Measurements from ENCODE around the gene KCNJ6.
"Not testable (repeated sequence)": the region's sequence is repeated elsewhere in the genome, so short reads cannot be mapped to it uniquely, and the experiment has no call there.

The KCNJ6 gene

GRCh38 chr21:37592496-37592895 is 323.8 kb downstream of the KCNJ6 start:
- DNase-seq, result no peak

- DNase-seq, result not testable (repeated sequence)
Measured at GRCh38 chr21:37591994-37592393, 324.3 kb downstream of the KCNJ6 start.

- DNase-seq, result not testable (repeated sequence)
Measured at GRCh38 chr21:37590836-37591235, 325.4 kb downstream of the KCNJ6 start.

GRCh38 chr21:37588644-37589043 is 327.6 kb downstream of the KCNJ6 start:
- not testable (repeated sequence) for DNase-seq

- no peak for DNase-seq
Measured at GRCh38 chr21:37587635-37588177, 328.6 kb downstream of the KCNJ6 start.

- DNase-seq, result no peak
Measured at GRCh38 chr21:37587203-37587602, 329.1 kb downstream of the KCNJ6 start.

- no peak for DNase-seq
Measured at GRCh38 chr21:37582590-37582989, 333.7 kb downstream of the KCNJ6 start.

GRCh38 chr21:37580666-37581065 is 335.6 kb downstream of the KCNJ6 start:
- DNase-seq, result no peak

- DNase-seq, result no peak
Measured at GRCh38 chr21:37579356-37579755, 336.9 kb downstream of the KCNJ6 start.

GRCh38 chr21:37578471-37579126 is 337.7 kb downstream of the KCNJ6 start:
- no peak for DNase-seq

GRCh38 chr21:37576929-37577328 is 339.3 kb downstream of the KCNJ6 start:
- DNase-seq, result not testable (repeated sequence)

GRCh38 chr21:37575580-37575979 is 340.7 kb downstream of the KCNJ6 start:
- no peak for DNase-seq

GRCh38 chr21:37574751-37575150 is 341.5 kb downstream of the KCNJ6 start:
- DNase-seq, result no peak

- no peak for DNase-seq
Measured at GRCh38 chr21:37574316-37574715, 341.9 kb downstream of the KCNJ6 start.

- DNase-seq, result no peak
Measured at GRCh38 chr21:37571442-37571841, 344.8 kb downstream of the KCNJ6 start.

- no peak for DNase-seq
Measured at GRCh38 chr21:37568916-37569315, 347.3 kb downstream of the KCNJ6 start.

- no peak for DNase-seq
Measured at GRCh38 chr21:37568415-37568814, 347.8 kb downstream of the KCNJ6 start.

GRCh38 chr21:37566790-37567615 is 349.3 kb downstream of the KCNJ6 start:
- no peak for DNase-seq

GRCh38 chr21:37565530-37566223 is 350.6 kb downstream of the KCNJ6 start:
- peak; percentile 13 for DNase-seq

GRCh38 chr21:37564924-37565529 is 351.2 kb downstream of the KCNJ6 start:
- DNase-seq, result peak; percentile 45

GRCh38 chr21:37564341-37564923 is 351.8 kb downstream of the KCNJ6 start:
- DNase-seq, result peak; percentile 66

- peak; percentile 86 for DNase-seq
Measured at GRCh38 chr21:37563641-37564340, 352.5 kb downstream of the KCNJ6 start.

All from SHP77 treated with DMSO at 0.1 percent for 48 hours (cell line).